Heart left ventricle (tissue), 16 donors: ENCODE data around the gene SORT1. TPM values are rescaled to one million over a fixed set of nuclear protein-coding genes. Genes with fewer than 3 reads are reported as not detected.

Experiments
- ATAC-seq, 4 donors: fragments of 200-7000 bp; cut with Tn5 transposase; one replicate each; pipeline ENCODE4 v1.9.1; 2020 to 2022; ENCODE audit warnings: moderate library complexity in 4 of 4, mild to moderate bottlenecking in 3 of 4, moderate number of reproducible peaks in 1 of 4
- DNase-seq, 5 donors: peaks; one replicate each; pipeline ENCODE4 v3.0.0-alpha.2; 2020
- H3K27ac ChIP-seq, 12 donors: fragments of 200-600 bp; sonication (generic) in 4 of 12; one replicate each; pipeline versions ENCODE4 v1.5.0 to v1.8.0; 2016 to 2022; ENCODE audit warnings: mild to moderate bottlenecking in 2 of 12
- H3K27me3 ChIP-seq, 9 donors: fragments of 200-600 bp; sonication (generic) in 2 of 9; one replicate each; pipeline versions ENCODE4 v1.5.1 to v1.8.0; 2016 to 2022; ENCODE audit warnings: mild to moderate bottlenecking in 3 of 9
- H3K36me3 ChIP-seq, 9 donors: fragments of 200-600 bp; sonication (generic) in 2 of 9; one replicate each; pipeline versions ENCODE4 v1.5.0 to v1.8.0; 2018 to 2022; ENCODE audit warnings: mild to moderate bottlenecking in 2 of 9
- H3K4me1 ChIP-seq, 12 donors: fragments of 200-600 bp; sonication (generic) in 4 of 12; one replicate each; pipeline versions ENCODE4 v1.5.0 to v1.8.0; 2016 to 2022; ENCODE audit warnings: mild to moderate bottlenecking in 3 of 12
- H3K4me3 ChIP-seq, 12 donors: fragments of 200-600 bp; sonication (generic) in 4 of 12; one replicate each; pipeline versions ENCODE4 v1.5.0 to v1.8.0; 2017 to 2022; ENCODE audit warnings: mild to moderate bottlenecking in 9 of 12, moderate library complexity in 4 of 12
- H3K9me3 ChIP-seq, 12 donors: fragments of 200-600 bp; sonication (generic) in 4 of 12; one replicate each; pipeline versions ENCODE4 v1.5.0 to v1.8.0; 2016 to 2022; ENCODE audit warnings: mild to moderate bottlenecking in 1 of 12
- POLR2A ChIP-seq, 2 donors: fragments of 450-650 bp; IDR thresholded peaks; one replicate each; pipeline ENCODE4 v1.6.1; 2017; ENCODE audit warnings: antibody characterized with exemption in 2 of 2, mild to moderate bottlenecking in 2 of 2, moderate library complexity in 2 of 2
- WGBS, 4 donors: extraction: QIAGEN DNeasy Blood & Tissue Kit in 2 of 4; methylation state at CpG; one replicate each; pipeline versions ENCODE4 v1.1.5 to v1.1.7; 2013 to 2018; 5-methylcytosine and 5-hydroxymethylcytosine counted together
- intact Hi-C, 10 donors: fragments of 100-400 bp; cut with DNase I; formaldehyde crosslinking; loops; one replicate each; pipeline versions ENCODE4 v1.11.1 to v1.14.2; 2022
- polyA plus RNA-seq, 2 donors: library from polyadenylated mRNA; stranded (reverse); fragments of 200-250 nt; gene quantifications; one replicate each; pipeline ENCODE4 v1.2.3, GENCODE V29; 2013
- total RNA-seq, 9 donors: library from RNA; depleted of rRNA in 2 of 9; stranded (reverse); fragments of >200 nt in 2 of 9; fragmentation: NEBNext Ultra II Directional in 3 of 9; extraction: Animal tissue kit (Norgen Biotek cat#: 25700) in 3 of 9; gene quantifications; one replicate each; pipeline versions ENCODE4 v1.1.0 to v1.2.4, GENCODE V29; 2016 to 2023
- TF ChIP-seq, protein P1 (sequence below), 12 donors: fragments of 200-600 bp; sonication (generic) in 4 of 12; IDR thresholded peaks; one replicate each; pipeline versions ENCODE4 v1.5.0 to v1.8.0; 2018 to 2022; ENCODE audit warnings: antibody characterized with exemption in 12 of 12, mild to moderate bottlenecking in 5 of 12
- donor health status: ischemic (EF 13 %, LVEDD 7.1; RV severe dilation, severe dysfunction).
- donor health status: healthy with polysubstance abuse.
- donor health status: DM: no; HTN: yes; CAD: no.
- donor health status: DM: no; HTN: no; CAD: no.
- donor health status: ischemic (EF 25% LVEDD 6.9; RV normal size, moderate dysfunction).
- donor health status: ischemic (EF 25% LVEDD 5.7; RV mildly dilated, moderate dysfunction).
- donor health status: healthy.
- donor health status: DM: yes; HTN: yes; CAD: no.
- donor health status: ischemic (EF 35%, LVEDD 5.7; RV mildly dilated, moderate dysfunction).
- donor health status: nonischemic (EF 11% LVEDD 7.7; RV severe dilation, severe dysfunction).
- donor health status: DM: yes; HTN: yes; CAD: no.
- donor health status: PGD.
- donor health status: ischemic (EF 29% LVEDD 5.4; RV normal size, mild dysfunction).
- donor health status: nonischemic (EF 23%, LVEDD 6.1; RV moderate dilation, normal function).

The SORT1 gene
- total and polyA plus RNA-seq, 11 donors: 36.9 to 346 (median 145) TPM

DNA sequence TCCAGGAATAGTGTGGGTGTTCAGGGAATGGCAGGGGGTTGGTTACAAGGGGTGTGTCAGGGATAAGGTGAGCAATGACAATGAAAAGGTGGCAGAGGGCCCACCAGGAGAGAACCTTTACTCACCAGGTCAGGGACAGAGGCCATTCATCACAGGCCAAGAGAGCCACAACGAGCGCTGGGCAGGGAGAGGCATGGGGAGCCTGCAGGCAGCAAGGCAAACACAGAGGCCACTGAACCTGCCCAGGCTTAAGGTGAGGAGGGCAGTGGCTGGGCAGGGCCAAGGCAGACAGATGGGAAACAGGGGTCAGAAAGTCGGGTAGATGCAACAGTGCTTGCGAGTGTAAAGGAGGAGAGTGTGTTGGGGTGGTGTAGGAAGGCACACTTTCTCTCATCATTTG is 62.6 kb downstream of the SORT1 start:
- DNase-seq (no peak), ATAC-seq (no peak)
- peaks cover 0 to 28% (median 12%) of the 10 kb centered on the region in 12 donors for H3K9me3 ChIP-seq
- no peak for TF ChIP-seq POLR2A (IDR thresholded peaks at IDR 0.05)
- TF ChIP-seq, protein P1, sequence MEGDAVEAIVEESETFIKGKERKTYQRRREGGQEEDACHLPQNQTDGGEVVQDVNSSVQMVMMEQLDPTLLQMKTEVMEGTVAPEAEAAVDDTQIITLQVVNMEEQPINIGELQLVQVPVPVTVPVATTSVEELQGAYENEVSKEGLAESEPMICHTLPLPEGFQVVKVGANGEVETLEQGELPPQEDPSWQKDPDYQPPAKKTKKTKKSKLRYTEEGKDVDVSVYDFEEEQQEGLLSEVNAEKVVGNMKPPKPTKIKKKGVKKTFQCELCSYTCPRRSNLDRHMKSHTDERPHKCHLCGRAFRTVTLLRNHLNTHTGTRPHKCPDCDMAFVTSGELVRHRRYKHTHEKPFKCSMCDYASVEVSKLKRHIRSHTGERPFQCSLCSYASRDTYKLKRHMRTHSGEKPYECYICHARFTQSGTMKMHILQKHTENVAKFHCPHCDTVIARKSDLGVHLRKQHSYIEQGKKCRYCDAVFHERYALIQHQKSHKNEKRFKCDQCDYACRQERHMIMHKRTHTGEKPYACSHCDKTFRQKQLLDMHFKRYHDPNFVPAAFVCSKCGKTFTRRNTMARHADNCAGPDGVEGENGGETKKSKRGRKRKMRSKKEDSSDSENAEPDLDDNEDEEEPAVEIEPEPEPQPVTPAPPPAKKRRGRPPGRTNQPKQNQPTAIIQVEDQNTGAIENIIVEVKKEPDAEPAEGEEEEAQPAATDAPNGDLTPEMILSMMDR (IDR thresholded peaks at IDR 0.05): no peak
- H3K27ac ChIP-seq: no peak overlapping the region
- H3K27me3 ChIP-seq: no peaks in the 10 kb centered on the region
- no peak overlapping the region for H3K4me3 ChIP-seq
- no peaks in the 10 kb centered on the region for H3K4me1 ChIP-seq
- intact Hi-C loops: no loop called here
- peaks cover 0 to 100% (median 94%) of the 10 kb centered on the region in 9 donors for H3K36me3 ChIP-seq
- 83 to 95% (median 88%) methylated on average over 4 of the region's 4 CpGs for WGBS, 4 donors

DNA sequence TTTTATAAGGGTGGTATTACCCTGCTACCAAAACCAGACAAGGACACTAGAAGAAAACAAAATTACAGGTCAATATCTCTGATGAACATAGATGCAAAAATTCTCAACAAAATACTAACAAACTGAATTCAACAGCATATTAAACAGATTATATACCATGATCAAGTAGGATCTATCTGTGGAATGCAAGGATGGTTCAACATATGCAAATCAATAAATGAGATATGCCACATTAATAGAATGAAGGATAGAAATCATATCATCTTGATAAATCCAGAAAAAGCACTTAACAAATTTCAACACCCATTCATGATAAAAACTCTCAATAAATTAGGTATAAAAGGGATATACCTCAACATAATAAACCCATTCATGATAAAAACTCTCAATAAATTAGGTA is 66.6 kb downstream of the SORT1 start:
- no peak for TF ChIP-seq POLR2A (IDR thresholded peaks at IDR 0.05)
- TF ChIP-seq, protein P1 (IDR thresholded peaks at IDR 0.05): no peak
- intact Hi-C loops: no loop called here

DNA sequence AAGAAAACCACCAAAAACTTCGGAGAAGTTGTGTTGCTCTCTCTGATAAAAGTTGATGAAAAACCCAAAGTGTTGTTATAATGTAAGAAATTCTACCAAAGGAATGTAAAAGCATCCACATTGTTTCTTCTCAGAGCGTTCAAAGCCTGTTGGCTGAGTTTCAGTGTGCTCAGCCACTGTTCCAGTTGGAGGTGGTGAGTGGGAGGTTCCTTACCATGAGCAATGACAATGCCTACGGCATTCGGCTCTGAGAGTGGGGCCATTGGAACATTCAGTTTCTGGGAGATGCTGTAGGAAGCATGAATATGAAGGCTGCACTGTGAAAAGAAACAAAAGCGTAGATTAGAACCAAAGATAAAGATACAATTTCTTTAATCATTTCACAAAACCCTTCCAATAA is 70.4 kb downstream of the SORT1 start:
- Histone ChIP-seq H3K4me1 (no peaks in the 10 kb centered on the region), H3K27me3 (no peaks in the 10 kb centered on the region), H3K27ac (no peak overlapping the region), H3K9me3 (peaks cover 0 to 22% (median 12%) of the 10 kb centered on the region in 12 donors), H3K4me3 (no peak overlapping the region), H3K36me3 (peaks cover 0 to 98% (median 73%) of the 10 kb centered on the region in 9 donors)
- DNase-seq (no peak), ATAC-seq (no peak)
- intact Hi-C loops: no loop called here
- no peak for TF ChIP-seq POLR2A (IDR thresholded peaks at IDR 0.05)
- TF ChIP-seq, protein P1 (IDR thresholded peaks at IDR 0.05): no peak
- WGBS, 4 donors: 75 to 85% (median 79%) methylated on average over 5 of the region's 5 CpGs

More for the DNA sequence above, 66.6 kb downstream of the SORT1 start:
- no peak for ATAC-seq
- peaks cover 0 to 98% (median 80%) of the 10 kb centered on the region in 9 donors for H3K36me3 ChIP-seq
- no peaks in the 10 kb centered on the region for H3K27me3 ChIP-seq
- H3K4me3 ChIP-seq: no peak overlapping the region
- DNase-seq: no peak
- H3K9me3 ChIP-seq: peaks cover 0 to 28% (median 12%) of the 10 kb centered on the region in 12 donors
- H3K27ac ChIP-seq: no peak overlapping the region
- H3K4me1 ChIP-seq: no peaks in the 10 kb centered on the region

DNA sequence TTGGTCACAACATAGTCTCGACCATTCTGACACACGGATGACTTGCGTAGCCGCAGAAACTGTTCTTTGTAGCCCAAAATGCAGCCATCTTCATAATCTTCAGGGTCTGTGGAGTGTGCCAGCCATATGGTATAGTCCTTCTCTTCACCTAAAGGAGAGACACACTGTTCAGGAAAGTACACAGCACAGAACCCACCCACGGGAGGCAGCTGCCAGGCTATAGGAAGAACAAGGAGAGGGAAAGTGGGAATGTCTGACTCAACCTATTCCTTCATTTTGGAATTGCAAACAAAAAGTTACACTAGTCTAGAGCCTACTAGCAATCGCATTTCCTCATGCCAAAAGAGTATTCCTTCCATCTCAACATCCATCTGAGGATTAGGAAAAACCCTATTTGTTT is 74.7 kb downstream of the SORT1 start:
- TF ChIP-seq, protein P1 (IDR thresholded peaks at IDR 0.05): no peak
- no peak for TF ChIP-seq POLR2A (IDR thresholded peaks at IDR 0.05)
- ATAC-seq (no peak), DNase-seq (no peak)
- Histone ChIP-seq H3K27ac (no peak overlapping the region), H3K4me3 (no peak overlapping the region), H3K9me3 (no peaks in the 10 kb centered on the region), H3K4me1 (no peaks in the 10 kb centered on the region), H3K27me3 (no peaks in the 10 kb centered on the region), H3K36me3 (peaks cover 0 to 100% (median 84%) of the 10 kb centered on the region in 9 donors)
- 90 to 93% (median 92%) methylated on average over 6 of the region's 6 CpGs for WGBS, 4 donors
- intact Hi-C loops: no loop called here
